Measurements from ENCODE around the gene MSANTD2.

Gene MSANTD2

DNA sequence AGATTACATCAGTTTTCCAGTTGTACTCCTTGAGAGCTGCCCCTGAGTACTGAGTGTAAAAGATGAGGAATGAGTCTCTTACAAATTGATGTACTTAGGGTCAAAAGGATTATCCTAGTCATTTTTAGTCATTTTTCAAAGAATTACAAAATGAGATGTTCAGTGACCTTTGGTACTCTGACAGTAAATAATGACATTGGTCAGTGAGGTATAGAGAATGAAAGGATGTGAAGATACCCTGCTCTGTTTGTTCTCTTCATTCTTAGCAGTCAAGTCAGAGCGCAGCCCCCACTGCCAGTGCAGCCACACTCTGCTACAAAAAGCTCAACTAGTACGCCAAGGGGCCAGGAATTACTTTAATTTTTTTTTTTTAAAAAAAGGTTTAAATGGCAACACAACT lies 34.0 kb downstream of the MSANTD2 start:
- DNase-seq (ENCODE audit: low read depth), result no peak
- TF ChIP-seq CTCF (IDR thresholded peaks at IDR 0.05; ENCODE audit: insufficient read depth, low read depth, low read length, missing control alignments), result no peak
- no peak overlapping the region for H3K4me3 ChIP-seq (ENCODE audit: low read length)

DNA sequence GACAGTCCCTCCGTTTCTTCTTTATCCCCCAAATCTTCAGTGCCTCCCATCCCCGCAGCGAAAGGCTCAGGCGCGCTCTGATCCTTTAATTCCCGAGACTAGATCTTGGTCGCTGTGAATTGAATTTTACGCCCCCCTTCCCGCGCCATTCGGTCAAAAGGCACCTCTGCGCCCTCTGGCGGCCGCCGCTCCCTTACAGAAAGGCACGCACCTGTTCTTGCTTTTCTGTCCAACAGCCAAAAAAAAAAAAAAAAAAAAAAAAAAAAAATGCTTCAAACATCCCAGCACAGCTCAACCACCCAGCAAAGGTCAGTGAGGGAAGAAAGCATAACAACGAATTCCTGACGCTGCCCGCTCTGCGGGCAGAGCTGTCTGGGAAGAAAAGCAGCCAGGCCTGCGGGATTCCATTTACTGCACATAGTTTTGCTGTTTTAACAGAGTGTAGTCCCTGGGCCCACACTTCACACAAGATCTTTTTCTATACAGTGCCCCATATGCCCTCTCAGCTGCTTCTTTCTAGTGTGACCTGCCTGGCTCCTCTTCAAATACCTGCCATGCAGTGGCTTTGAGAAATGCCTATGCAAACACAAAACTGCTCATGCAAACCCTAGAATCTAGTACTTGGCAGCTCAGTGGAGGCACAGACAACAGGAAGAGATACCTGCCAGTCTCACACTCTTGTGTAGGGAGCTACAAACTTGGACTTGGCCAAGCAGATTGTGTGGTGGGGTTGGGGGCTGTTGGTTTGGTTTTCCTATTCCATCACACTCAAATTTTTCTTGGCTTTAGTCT lies 36.9 kb downstream of the MSANTD2 start:
- peak overlapping the region; percentile 51 for H3K4me3 ChIP-seq (ENCODE audit: low read length)
- peak; percentile 79 for TF ChIP-seq CTCF (IDR thresholded peaks at IDR 0.05; ENCODE audit: insufficient read depth, low read depth, low read length, missing control alignments)
- DNase-seq (ENCODE audit: low read depth), result peak; percentile 68

GRCh38 chr11:124762624-124763155 lies 37.5 kb downstream of the MSANTD2 start:
- H3K4me3 ChIP-seq (ENCODE audit: low read length), result peak overlapping the region; percentile 51
- no peak for TF ChIP-seq CTCF (IDR thresholded peaks at IDR 0.05; ENCODE audit: insufficient read depth, low read depth, low read length, missing control alignments)
- DNase-seq (ENCODE audit: low read depth), result no peak

DNA sequence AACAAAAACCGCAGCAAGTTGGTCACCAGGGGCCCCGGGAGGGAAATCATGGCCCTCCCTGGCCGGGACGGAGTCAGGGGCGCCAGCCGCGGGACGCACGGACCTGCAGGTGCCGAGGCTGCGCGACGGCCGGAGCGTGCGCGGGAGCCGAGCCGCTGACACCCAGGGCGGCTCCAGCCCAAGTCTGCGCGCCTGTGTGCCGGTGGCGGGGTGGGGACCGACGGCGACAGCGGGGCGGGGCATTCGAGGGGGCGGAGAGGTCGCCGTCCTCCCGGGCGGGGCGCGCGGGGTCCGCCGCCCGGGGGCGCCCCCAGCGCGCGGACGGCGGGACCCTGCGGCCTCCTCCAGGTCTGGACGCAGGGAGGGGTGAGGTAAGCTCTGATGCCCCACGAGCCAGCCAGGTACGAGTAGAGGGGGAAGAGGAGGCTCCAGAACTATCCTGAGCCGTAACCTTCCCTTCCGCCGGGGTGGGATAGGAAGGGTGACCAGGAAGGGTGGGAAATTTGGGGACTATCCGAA lies 38.0 kb downstream of the MSANTD2 start, which contains the start of gene ESAM:
Gene ESAM, minus strand, starts transcription at position 186 of the 519 bp plus-strand sequence. Its CDS starts 136 bp downstream, at position 50.
- no peak for DNase-seq (ENCODE audit: low read depth)
- no peak for TF ChIP-seq CTCF (IDR thresholded peaks at IDR 0.05; ENCODE audit: insufficient read depth, low read depth, low read length, missing control alignments)

GRCh38 chr11:124761301-124762104 lies 38.7 kb downstream of the MSANTD2 start:
- H3K4me3 ChIP-seq (ENCODE audit: low read length), result no peak overlapping the region
- no peak for DNase-seq (ENCODE audit: low read depth)
- TF ChIP-seq CTCF (IDR thresholded peaks at IDR 0.05; ENCODE audit: insufficient read depth, low read depth, low read length, missing control alignments), result no peak

More for the DNA sequence above, 38.0 kb downstream of the MSANTD2 start, which contains the start of gene ESAM:
- H3K4me3 ChIP-seq (ENCODE audit: low read length), result peak within 1 kb of the TSS; percentile 51

GRCh38 chr11:124760806-124761205 lies 39.4 kb downstream of the MSANTD2 start:
- no peak for DNase-seq (ENCODE audit: low read depth)
- TF ChIP-seq CTCF (IDR thresholded peaks at IDR 0.05; ENCODE audit: insufficient read depth, low read depth, low read length, missing control alignments), result no peak
- H3K4me3 ChIP-seq (ENCODE audit: low read length), result no peak overlapping the region

Measured in epithelial cell of esophagus (primary cell).